KMS-11 (cell line): ENCODE data around the gene FGF11.

Experiments
- H2AFZ ChIP-seq: fragments of 200-600 bp; sonication (generic); 2 replicates; pipeline ENCODE4 v1.6.1; 2016; ENCODE audit warnings: antibody characterized with exemption, mixed run types, low read depth
- H3K27ac ChIP-seq: fragments of 200-600 bp; sonication (generic); 2 replicates; pipeline ENCODE4 v1.6.1; 2016; ENCODE audit warnings: mild to moderate bottlenecking, mixed run types
- H3K27me3 ChIP-seq: fragments of 200-600 bp; sonication (generic); 2 replicates; pipeline ENCODE4 v1.6.1; 2017; ENCODE audit warnings: mild to moderate bottlenecking, low read depth, mixed run types, moderate library complexity; ENCODE audit not compliant: insufficient read depth
- H3K36me3 ChIP-seq: fragments of 200-600 bp; sonication (generic); 2 replicates; pipeline ENCODE4 v1.6.1; 2017; ENCODE audit warnings: mild to moderate bottlenecking, mixed run types; ENCODE audit not compliant: insufficient read depth
- H3K4me1 ChIP-seq: fragments of 200-600 bp; sonication (generic); 2 replicates; pipeline ENCODE4 v1.6.1; 2016; ENCODE audit warnings: mild to moderate bottlenecking, low read depth, mixed run types; ENCODE audit not compliant: poor library complexity, severe bottlenecking
- H3K4me2 ChIP-seq: fragments of 200-600 bp; sonication (generic); 2 replicates; pipeline ENCODE4 v1.7.0; 2016; ENCODE audit warnings: mild to moderate bottlenecking, mixed run types
- H3K4me3 ChIP-seq: fragments of 200-600 bp; sonication (generic); IDR thresholded peaks from 2 replicates; pipeline ENCODE4 v1.6.1; 2017; ENCODE audit warnings: low read depth, low read length, mixed read lengths; ENCODE audit not compliant: insufficient read depth
- H3K79me2 ChIP-seq: fragments of 200-600 bp; sonication (generic); 2 replicates; pipeline ENCODE4 v1.6.1; 2016; ENCODE audit warnings: low read depth, mixed run types; ENCODE audit not compliant: insufficient read depth
- H3K9ac ChIP-seq: fragments of 200-600 bp; sonication (generic); 2 replicates; pipeline ENCODE4 v1.6.1; 2016; ENCODE audit warnings: mild to moderate bottlenecking, mixed run types
- H4K20me1 ChIP-seq: fragments of 200-600 bp; sonication (generic); 2 replicates; pipeline ENCODE4 v1.6.1; 2016; ENCODE audit warnings: mild to moderate bottlenecking, mixed run types; ENCODE audit not compliant: insufficient read depth
- CTCF ChIP-seq: fragments of 200-600 bp; sonication (generic); conservative IDR thresholded peaks from 2 replicates; pipeline ENCODE4 v1.6.1; 2017; ENCODE audit warnings: low read depth, mild to moderate bottlenecking, antibody characterized with exemption, low read length, moderate library complexity, mixed read lengths

Gene FGF11

GRCh38 chr17:7431231-7431630, 8.1 kb upstream of the FGF11 start:
- Histone ChIP-seq H3K4me2 (no peak overlapping the region), H3K9ac (no peak overlapping the region), H4K20me1 (no peaks in the 10 kb centered on the region), H3K27ac (no peak overlapping the region), H3K36me3 (no peaks in the 10 kb centered on the region), H3K27me3 (no peaks in the 10 kb centered on the region), H2AFZ (no peak overlapping the region), H3K4me3 (no peak overlapping the region), H3K79me2 (no peaks in the 10 kb centered on the region), H3K4me1 (no peaks in the 10 kb centered on the region)
- TF ChIP-seq CTCF, result no peak

- H3K9ac ChIP-seq, result no peak overlapping the region
- no peak overlapping the region for H3K4me3 ChIP-seq
- H3K27me3 ChIP-seq, result no peaks in the 10 kb centered on the region
- no peaks in the 10 kb centered on the region for H3K79me2 ChIP-seq
- no peak for TF ChIP-seq CTCF
- H3K36me3 ChIP-seq, result no peaks in the 10 kb centered on the region
- no peak overlapping the region for H2AFZ ChIP-seq
- H3K4me1 ChIP-seq, result no peaks in the 10 kb centered on the region
- H3K4me2 ChIP-seq, result no peak overlapping the region
- H3K27ac ChIP-seq, result no peak overlapping the region
- no peaks in the 10 kb centered on the region for H4K20me1 ChIP-seq
Measured at GRCh38 chr17:7432296-7432695, 7.0 kb upstream of the FGF11 start.

GRCh38 chr17:7435676-7436555, 3.4 kb upstream of the FGF11 start:
- H4K20me1 ChIP-seq, result no peaks in the 10 kb centered on the region
- H3K4me2 ChIP-seq, result no peak overlapping the region
- H3K4me1 ChIP-seq, result no peaks in the 10 kb centered on the region
- H3K9ac ChIP-seq, result no peak overlapping the region
- no peaks in the 10 kb centered on the region for H3K27me3 ChIP-seq
- H3K36me3 ChIP-seq, result no peaks in the 10 kb centered on the region
- H3K27ac ChIP-seq, result no peak overlapping the region
- H3K79me2 ChIP-seq, result no peaks in the 10 kb centered on the region
- peak overlapping the region; percentile 30; the same call in 1 of the 2 replicates for H2AFZ ChIP-seq
- TF ChIP-seq CTCF, result no peak
- no peak overlapping the region for H3K4me3 ChIP-seq

- no peak overlapping the region for H2AFZ ChIP-seq
- no peak for TF ChIP-seq CTCF
- no peaks in the 10 kb centered on the region for H3K27me3 ChIP-seq
- no peaks in the 10 kb centered on the region for H4K20me1 ChIP-seq
- no peaks in the 10 kb centered on the region for H3K36me3 ChIP-seq
- no peak overlapping the region for H3K4me3 ChIP-seq
- H3K4me2 ChIP-seq, result no peak overlapping the region
- H3K9ac ChIP-seq, result no peak overlapping the region
- H3K4me1 ChIP-seq, result no peaks in the 10 kb centered on the region
- H3K27ac ChIP-seq, result no peak overlapping the region
- H3K79me2 ChIP-seq, result no peaks in the 10 kb centered on the region
Measured at GRCh38 chr17:7436556-7437368, 2.5 kb upstream of the FGF11 start.
